OCI-LY1 (cell line): Measurements from ENCODE around the gene PNMT.

Experiments
- H2AFZ ChIP-seq: fragments of 200-600 bp; sonication (generic), shearing (Covaris generic); 2 replicates; pipeline ENCODE4 v1.6.0; 2014; ENCODE audit warnings: antibody characterized with exemption, mild to moderate bottlenecking, low read length
- H3F3A ChIP-seq: fragments of 200-600 bp; sonication (generic), shearing (Covaris generic); 2 replicates; pipeline ENCODE4 v1.6.0; 2014; ENCODE audit warnings: mild to moderate bottlenecking, antibody characterized with exemption, low read length, moderate library complexity; ENCODE audit not compliant: insufficient read depth
- H3K27ac ChIP-seq: fragments of 200-600 bp; sonication (generic); 2 replicates; pipeline ENCODE4 v1.5.1; 2014; ENCODE audit warnings: low read length, mixed run types, mild to moderate bottlenecking, low read depth; ENCODE audit not compliant: poor library complexity, severe bottlenecking
- H3K27me3 ChIP-seq: fragments of 200-600 bp; sonication (generic); 2 replicates; pipeline ENCODE4 v1.6.0; 2014; ENCODE audit warnings: antibody characterized with exemption, mild to moderate bottlenecking, low read length, moderate library complexity; ENCODE audit not compliant: insufficient read depth
- H3K36me3 ChIP-seq: fragments of 200-600 bp; sonication (generic); 2 replicates; pipeline ENCODE4 v1.6.1; 2014; ENCODE audit warnings: mild to moderate bottlenecking, antibody characterized with exemption, low read length, moderate library complexity, mixed read lengths; ENCODE audit not compliant: insufficient read depth
- H3K4me1 ChIP-seq: fragments of 200-600 bp; sonication (generic); 2 replicates; pipeline ENCODE4 v1.5.1; 2014; ENCODE audit warnings: mild to moderate bottlenecking, low read length, moderate library complexity; ENCODE audit not compliant: insufficient read depth, severe bottlenecking
- H3K4me2 ChIP-seq: fragments of 200-600 bp; sonication (generic), shearing (Covaris generic); 2 replicates; pipeline ENCODE4 v1.6.1; 2014; ENCODE audit warnings: low read length
- H3K4me3 ChIP-seq: fragments of 200-600 bp; sonication (generic); 2 replicates; pipeline ENCODE4 v1.5.1; 2014; ENCODE audit warnings: low read length, low read depth, mild to moderate bottlenecking, mixed read lengths; ENCODE audit not compliant: poor library complexity, severe bottlenecking
- H3K79me2 ChIP-seq: fragments of 200-600 bp; shearing (Covaris generic); 2 replicates; pipeline ENCODE4 v1.6.1; 2016; ENCODE audit warnings: mixed run types, low read length, mixed read lengths; ENCODE audit not compliant: insufficient read depth
- H3K9ac ChIP-seq: fragments of 200-600 bp; sonication (generic), shearing (Covaris generic); 2 replicates; pipeline ENCODE4 v1.6.1; 2014; ENCODE audit warnings: mild to moderate bottlenecking, low read length, mixed read lengths
- H3K9me2 ChIP-seq: fragments of 200-600 bp; sonication (generic), shearing (Covaris generic); 2 replicates; pipeline ENCODE4 v1.6.1; 2014; ENCODE audit warnings: low read depth, mild to moderate bottlenecking, low read length, mixed read lengths
- H3K9me3 ChIP-seq: fragments of 200-600 bp; shearing (Covaris generic); 2 replicates; pipeline ENCODE4 v1.6.1; 2014; ENCODE audit warnings: low read length, mixed read lengths
- H4K20me1 ChIP-seq: fragments of 200-600 bp; sonication (generic), shearing (Covaris generic); 2 replicates; pipeline ENCODE4 v1.6.0; 2016; ENCODE audit warnings: mild to moderate bottlenecking, low read length; ENCODE audit not compliant: insufficient read depth
- CTCF ChIP-seq: fragments of 200-600 bp; sonication (generic), shearing (Covaris generic); IDR thresholded peaks from 2 replicates; pipeline ENCODE4 v1.5.1; 2017; ENCODE audit warnings: mild to moderate bottlenecking, antibody characterized with exemption, low read length, moderate library complexity, mixed read lengths
- EZH2 ChIP-seq: fragments of 200-600 bp; sonication (generic), shearing (Covaris generic); IDR thresholded peaks from 2 replicates; pipeline ENCODE4 v1.8.0; 2017; ENCODE audit warnings: borderline replicate concordance, mixed run types, mild to moderate bottlenecking, antibody characterized with exemption, low read length, moderate library complexity, mixed read lengths

The PNMT gene

DNA sequence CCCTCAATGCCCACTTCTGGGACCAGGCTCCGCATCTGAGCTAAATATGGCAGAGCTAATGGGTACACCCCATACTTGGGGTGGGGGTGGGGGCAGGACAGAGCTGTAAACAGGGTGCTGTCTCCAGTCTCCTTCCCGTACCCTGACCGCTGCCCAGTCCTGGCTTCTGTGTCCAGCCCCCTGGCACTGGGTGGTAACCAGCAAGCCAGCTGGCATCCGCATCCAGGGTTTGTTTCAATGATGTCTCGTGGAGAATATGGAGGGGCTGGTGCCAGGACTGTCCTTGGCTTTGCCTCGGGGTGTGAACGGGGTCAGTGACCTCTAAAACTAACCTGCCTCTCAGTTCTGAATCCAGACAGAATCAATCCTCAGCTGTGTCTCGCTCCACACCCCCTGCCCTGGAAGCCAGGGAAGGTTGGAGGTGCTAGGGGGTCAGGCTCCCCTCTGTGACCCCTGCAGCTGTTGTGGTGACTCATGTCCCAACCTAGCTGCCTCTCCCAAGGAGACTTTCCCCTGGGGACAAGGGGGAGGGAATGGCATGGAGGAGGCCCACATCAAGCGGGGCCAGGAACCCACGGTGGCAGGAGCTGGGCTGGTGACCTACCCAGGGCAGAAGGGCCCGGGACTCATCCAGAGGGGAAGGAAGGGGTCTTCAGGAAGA is 1.5 kb upstream of the PNMT start:
- no peak overlapping the region for H3K4me3 ChIP-seq
- H3K36me3 ChIP-seq: peaks cover 8% of the 10 kb centered on the region; the same call in 1 of the 2 replicates
- no peak overlapping the region for H2AFZ ChIP-seq
- no peak overlapping the region for H3K27ac ChIP-seq
- no peaks in the 10 kb centered on the region for H3K79me2 ChIP-seq
- peaks cover 12% of the 10 kb centered on the region for H3K4me1 ChIP-seq
- H4K20me1 ChIP-seq: no peaks in the 10 kb centered on the region
- no peaks in the 10 kb centered on the region for H3F3A ChIP-seq
- H3K9ac ChIP-seq: no peak overlapping the region
- H3K27me3 ChIP-seq: peaks cover 13% of the 10 kb centered on the region; the same call in 1 of the 2 replicates
- H3K4me2 ChIP-seq: no peak overlapping the region
- TF ChIP-seq EZH2 (no peak), CTCF (no peak)
- H3K9me2 ChIP-seq: no peaks in the 10 kb centered on the region
- no peaks in the 10 kb centered on the region for H3K9me3 ChIP-seq

DNA sequence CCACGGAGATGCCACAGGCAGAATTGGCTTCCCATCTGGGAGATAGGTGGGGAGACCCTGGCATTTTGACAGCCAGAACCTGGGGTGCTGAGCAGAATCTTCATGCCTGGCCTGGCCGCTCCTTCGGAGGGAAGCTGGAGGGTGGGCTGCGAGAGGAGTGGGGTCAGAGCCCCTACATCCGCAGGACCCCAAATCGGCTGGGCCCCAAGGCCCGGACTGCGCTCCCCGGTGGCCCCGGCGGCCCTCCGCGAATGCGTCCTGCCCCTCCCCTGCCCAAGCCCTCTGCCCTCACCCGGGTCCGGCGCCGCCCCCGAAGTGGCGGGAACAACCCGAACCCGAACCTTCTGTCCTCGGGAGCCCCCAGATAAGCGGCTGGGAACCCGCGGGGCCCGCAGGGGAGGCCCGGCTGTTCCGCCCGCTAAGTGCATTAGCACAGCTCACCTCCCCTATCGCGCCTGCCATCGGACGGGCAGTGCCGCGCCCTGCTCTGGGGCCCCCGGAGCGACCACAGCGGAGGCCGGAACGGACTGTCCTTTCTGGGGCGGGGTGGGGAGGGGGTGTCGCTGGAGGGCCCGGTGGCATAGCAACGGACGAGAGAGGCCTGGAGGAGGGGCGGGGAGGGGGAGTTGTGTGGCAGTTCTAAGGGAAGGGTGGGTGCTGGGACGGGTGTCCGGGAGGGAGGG is 850 bp upstream of the PNMT start:
- Histone ChIP-seq H3K27me3 (peaks cover 13% of the 10 kb centered on the region; the same call in 1 of the 2 replicates), H3K4me2 (peak overlapping the region; percentile 79), H4K20me1 (no peaks in the 10 kb centered on the region)

More for the DNA sequence above, 850 bp upstream of the PNMT start:
- H3K9ac ChIP-seq: no peak overlapping the region
- H3K27ac ChIP-seq: no peak overlapping the region
- TF ChIP-seq CTCF (no peak), EZH2 (no peak)
- no peaks in the 10 kb centered on the region for H3K79me2 ChIP-seq
- H3K4me1 ChIP-seq: peaks cover 18% of the 10 kb centered on the region
- H3K9me2 ChIP-seq: no peaks in the 10 kb centered on the region
- no peaks in the 10 kb centered on the region for H3K9me3 ChIP-seq
- H3K36me3 ChIP-seq: peaks cover 2% of the 10 kb centered on the region; the same call in 1 of the 2 replicates
- H3F3A ChIP-seq: no peaks in the 10 kb centered on the region
- H3K4me3 ChIP-seq: peak overlapping the region; percentile 55
- no peak overlapping the region for H2AFZ ChIP-seq
